H1 (cell line): ENCODE results near the gene TMPRSS9. TPM values are rescaled to one million over a fixed set of nuclear protein-coding genes. Genes with fewer than 3 reads are reported as not detected.

Experiments used
- CBX8 ChIP-seq: fragments of 300-800, 300-1000 bp; sonication (generic); IDR thresholded peaks from 2 replicates; pipeline ENCODE4 v1.7.1; 2016; ENCODE audit warnings: low read depth, low read length, borderline replicate concordance
- CEBPB ChIP-seq: IDR thresholded peaks from 2 replicates; pipeline ENCODE4 v1.6.1; 2012; ENCODE audit warnings: low read depth, low read length
- CHD2 ChIP-seq: IDR thresholded peaks from 2 replicates; pipeline ENCODE4 v1.6.1; 2012; ENCODE audit warnings: low read length, improper control_type of control experiment
- CTBP2 ChIP-seq: IDR thresholded peaks from 2 replicates; pipeline ENCODE4 v1.7.0; 2011; ENCODE audit warnings: borderline replicate concordance, mild to moderate bottlenecking, moderate library complexity, mixed read lengths, low read length; ENCODE audit not compliant: insufficient read depth, insufficient read length
- EP300 ChIP-seq, 2 experiments: IDR thresholded peaks; 1 replicate in 1 of 2; 2 replicates in 1 of 2; pipeline ENCODE4 v1.6.1; 2011 to 2012; ENCODE audit warnings: low read depth in 2 of 2, low read length in 2 of 2, mild to moderate bottlenecking in 2 of 2, borderline replicate concordance in 1 of 2, inconsistent platforms in 1 of 2, moderate library complexity in 1 of 2
- FOSL1 ChIP-seq: IDR thresholded peaks from 2 replicates; pipeline ENCODE4 v1.6.1; 2011; ENCODE audit warnings: mild to moderate bottlenecking, low read depth, low read length, moderate library complexity; ENCODE audit not compliant: insufficient read depth
- JUN ChIP-seq: IDR thresholded peaks from 2 replicates; pipeline ENCODE4 v1.6.1; 2011; ENCODE audit warnings: low read depth, mild to moderate bottlenecking, improper control_type of control experiment, low read length
- KDM1A ChIP-seq: fragments of 200-600, 300-600 bp; sonication (generic); IDR thresholded peaks from 2 replicates; pipeline ENCODE4 v1.7.1; 2016; ENCODE audit warnings: mild to moderate bottlenecking, low read length, borderline replicate concordance
- KDM5A ChIP-seq: fragments of 200-600 bp; IDR thresholded peaks from 2 replicates; pipeline ENCODE4 v1.7.1; 2012; ENCODE audit warnings: mild to moderate bottlenecking, low read length, inconsistent platforms, mixed read lengths
- MAFK ChIP-seq: IDR thresholded peaks from 2 replicates; pipeline ENCODE4 v1.6.1; 2012; ENCODE audit warnings: low read depth, mild to moderate bottlenecking, improper control_type of control experiment, low read length
- NANOG ChIP-seq: IDR thresholded peaks from 2 replicates; pipeline ENCODE4 v1.6.1; 2011; ENCODE audit warnings: low read length, low read depth, mild to moderate bottlenecking, inconsistent platforms; ENCODE audit not compliant: insufficient read depth, poor library complexity, severe bottlenecking
- POLR2AphosphoS5 ChIP-seq: IDR thresholded peaks from 2 replicates; pipeline ENCODE4 v1.6.1; 2011; ENCODE audit warnings: low read depth, low read length
- RAD21 ChIP-seq, 2 experiments: IDR thresholded peaks in 1 of 2; conservative IDR thresholded peaks in 1 of 2; 2 replicates each; pipeline ENCODE4 v1.6.1; 2011; ENCODE audit warnings: low read depth in 2 of 2, low read length in 2 of 2, improper control_type of control experiment in 1 of 2, inconsistent platforms in 1 of 2, mild to moderate bottlenecking in 1 of 2, moderate library complexity in 1 of 2
- SIRT6 ChIP-seq: IDR thresholded peaks from one replicate; pipeline ENCODE4 v1.7.1; 2012; ENCODE audit warnings: low read length, inconsistent platforms
- SIX5 ChIP-seq: IDR thresholded peaks from 2 replicates; pipeline ENCODE4 v1.6.1; 2011; ENCODE audit warnings: mild to moderate bottlenecking, low read depth, low read length
- SRF ChIP-seq: IDR thresholded peaks from 2 replicates; pipeline ENCODE4 v1.6.1; 2011; ENCODE audit warnings: mild to moderate bottlenecking, low read depth, low read length, moderate library complexity
- YY1 ChIP-seq: IDR thresholded peaks from 2 replicates; pipeline ENCODE4 v1.6.1; 2011; ENCODE audit warnings: low read depth, mild to moderate bottlenecking, low read length
- polyA plus RNA-seq, 7 experiments: library from polyadenylated mRNA; depleted of rRNA in 3 of 7; stranded (reverse) in 5 of 7; unstranded in 2 of 7; fragments of >200 nt in 5 of 7; fragments of 200-250 nt in 2 of 7; gene quantifications; 1 replicate in 5 of 7; 2 replicates in 1 of 7; 4 replicates in 1 of 7; pipeline versions ENCODE4 v1.2.1 to v1.2.3, GENCODE V29; 2011 to 2013; ENCODE audit warnings: missing spikeins in 2 of 7, mixed read lengths in 2 of 7
- total RNA-seq: library from RNA; stranded (reverse); fragmentation: NEBNext Ultra II Directional; extraction: Animal tissue kit (Norgen Biotek cat#: 25700); gene quantifications from 2 replicates; pipeline ENCODE4 v1.2.1, GENCODE V29; 2021
- TF ChIP-seq, protein P1 (sequence below), 3 experiments: IDR thresholded peaks; 1 replicate in 2 of 3; 2 replicates in 1 of 3; pipeline versions ENCODE4 v1.5.1 to v1.6.1; 2011; ENCODE audit warnings: low read length in 3 of 3, mild to moderate bottlenecking in 3 of 3, inconsistent platforms in 2 of 3, low read depth in 1 of 3, moderate library complexity in 1 of 3; ENCODE audit not compliant: insufficient read depth in 1 of 3; ENCODE audit errors: control extremely low read depth in 1 of 3
- TF ChIP-seq, protein P2 (sequence below): IDR thresholded peaks from 2 replicates; pipeline ENCODE4 v1.6.1; 2011; ENCODE audit warnings: low read length, improper control_type of control experiment
- TF ChIP-seq, protein P3 (sequence below): IDR thresholded peaks from 2 replicates; pipeline ENCODE4 v1.6.1; 2011; ENCODE audit warnings: low read depth, mild to moderate bottlenecking, low read length; ENCODE audit not compliant: insufficient read depth

Gene TMPRSS9
- total and polyA plus RNA-seq, 2 of the 8 experiments (the other 6 are each of a cell fraction or from before 2014, with no cell fraction given), result 0.15 to 0.19 TPM

GRCh38 chr19:2328401-2329148, 31.5 kb upstream of the TMPRSS9 start, which contains the start of the genes LSM7 and SPPL2B (continued):
- TF ChIP-seq, protein P1, sequence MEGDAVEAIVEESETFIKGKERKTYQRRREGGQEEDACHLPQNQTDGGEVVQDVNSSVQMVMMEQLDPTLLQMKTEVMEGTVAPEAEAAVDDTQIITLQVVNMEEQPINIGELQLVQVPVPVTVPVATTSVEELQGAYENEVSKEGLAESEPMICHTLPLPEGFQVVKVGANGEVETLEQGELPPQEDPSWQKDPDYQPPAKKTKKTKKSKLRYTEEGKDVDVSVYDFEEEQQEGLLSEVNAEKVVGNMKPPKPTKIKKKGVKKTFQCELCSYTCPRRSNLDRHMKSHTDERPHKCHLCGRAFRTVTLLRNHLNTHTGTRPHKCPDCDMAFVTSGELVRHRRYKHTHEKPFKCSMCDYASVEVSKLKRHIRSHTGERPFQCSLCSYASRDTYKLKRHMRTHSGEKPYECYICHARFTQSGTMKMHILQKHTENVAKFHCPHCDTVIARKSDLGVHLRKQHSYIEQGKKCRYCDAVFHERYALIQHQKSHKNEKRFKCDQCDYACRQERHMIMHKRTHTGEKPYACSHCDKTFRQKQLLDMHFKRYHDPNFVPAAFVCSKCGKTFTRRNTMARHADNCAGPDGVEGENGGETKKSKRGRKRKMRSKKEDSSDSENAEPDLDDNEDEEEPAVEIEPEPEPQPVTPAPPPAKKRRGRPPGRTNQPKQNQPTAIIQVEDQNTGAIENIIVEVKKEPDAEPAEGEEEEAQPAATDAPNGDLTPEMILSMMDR (IDR thresholded peaks at IDR 0.05; ENCODE audit: control extremely low read depth in 1 of 3, insufficient read depth in 1 of 3, low read depth in 1 of 3, low read length in 3 of 3), result no peak
- TF ChIP-seq, protein P2, sequence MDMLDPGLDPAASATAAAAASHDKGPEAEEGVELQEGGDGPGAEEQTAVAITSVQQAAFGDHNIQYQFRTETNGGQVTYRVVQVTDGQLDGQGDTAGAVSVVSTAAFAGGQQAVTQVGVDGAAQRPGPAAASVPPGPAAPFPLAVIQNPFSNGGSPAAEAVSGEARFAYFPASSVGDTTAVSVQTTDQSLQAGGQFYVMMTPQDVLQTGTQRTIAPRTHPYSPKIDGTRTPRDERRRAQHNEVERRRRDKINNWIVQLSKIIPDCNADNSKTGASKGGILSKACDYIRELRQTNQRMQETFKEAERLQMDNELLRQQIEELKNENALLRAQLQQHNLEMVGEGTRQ, result no peak
- no peak for TF ChIP-seq EP300 (IDR thresholded peaks at IDR 0.05; ENCODE audit: borderline replicate concordance in 1 of 2, low read depth in 2 of 2, low read length in 2 of 2)
- TF ChIP-seq CTBP2, result no peak
- TF ChIP-seq POLR2AphosphoS5, result peak; percentile 82; the same call in 1 of the 2 replicates
- peak; percentile 95 for TF ChIP-seq YY1
- TF ChIP-seq CBX8, result no peak
- no peak for TF ChIP-seq CHD2
- TF ChIP-seq SIX5, result no peak
- TF ChIP-seq SIRT6, result no peak
- TF ChIP-seq KDM5A, result peak; percentile 49; the same call in 1 of the 2 replicates
- TF ChIP-seq NANOG, result no peak
- TF ChIP-seq, protein P3, sequence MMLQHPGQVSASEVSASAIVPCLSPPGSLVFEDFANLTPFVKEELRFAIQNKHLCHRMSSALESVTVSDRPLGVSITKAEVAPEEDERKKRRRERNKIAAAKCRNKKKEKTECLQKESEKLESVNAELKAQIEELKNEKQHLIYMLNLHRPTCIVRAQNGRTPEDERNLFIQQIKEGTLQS, result no peak
- TF ChIP-seq KDM1A, result no peak
- TF ChIP-seq JUN, result no peak
- no peak for TF ChIP-seq RAD21 (IDR thresholded peaks at IDR 0.05 in 1 of 2, conservative IDR thresholded peaks at IDR 0.05 in 1 of 2; ENCODE audit: low read depth in 2 of 2, low read length in 2 of 2)
- TF ChIP-seq CEBPB, result no peak
- no peak for TF ChIP-seq SRF
- no peak for TF ChIP-seq FOSL1
- no peak for TF ChIP-seq MAFK
